H4 (cell line): Measurements from ENCODE around the gene CDK11B. TPM values are rescaled to one million over a fixed set of nuclear protein-coding genes. Genes with fewer than 3 reads are reported as not detected.
A peak's percentile ranks its signal among the peaks of the same experiment; 100 is the strongest.
"Not testable (repeated sequence)": the region's sequence is repeated elsewhere in the genome, so short reads cannot be mapped to it uniquely, and the experiment has no call there.

Source experiments
- DNase-seq: peaks from one replicate; pipeline ENCODE4 v3.0.0-alpha.2; 2015; ENCODE audit warnings: low spot score
- total RNA-seq: library from RNA; depleted of rRNA; stranded (reverse); fragments of >200 nt; shearing (Covaris generic); gene quantifications from 2 replicates; pipeline ENCODE4 v1.2.3, GENCODE V29; 2014

The CDK11B gene
- total RNA-seq, 1 experiment from 2014 or later = 10.4 TPM

GRCh38 chr1:1662392-1662791, 3.6 kb upstream of the CDK11B start:
- DNase-seq = not testable (repeated sequence)

GRCh38 chr1:1648265-1648664, 10.5 kb downstream of the CDK11B start:
- DNase-seq = not testable (repeated sequence)

GRCh38 chr1:1647567-1648241, 11.1 kb downstream of the CDK11B start:
- DNase-seq = not testable (repeated sequence)

GRCh38 chr1:1646326-1646725, 12.5 kb downstream of the CDK11B start:
- DNase-seq = not testable (repeated sequence)

GRCh38 chr1:1640711-1641461, 17.9 kb downstream of the CDK11B start:
- not testable (repeated sequence) for DNase-seq

GRCh38 chr1:1640081-1640480, 18.7 kb downstream of the CDK11B start:
- DNase-seq = not testable (repeated sequence)

GRCh38 chr1:1639368-1639767, 19.4 kb downstream of the CDK11B start:
- not testable (repeated sequence) for DNase-seq

- DNase-seq = not testable (repeated sequence)
These were observed 20.3 kb downstream of the CDK11B start for GRCh38 chr1:1638528-1638927.

- not testable (repeated sequence) for DNase-seq
These were observed 21.3 kb downstream of the CDK11B start for GRCh38 chr1:1637479-1637875.

GRCh38 chr1:1636621-1637478, 22.0 kb downstream of the CDK11B start:
- not testable (repeated sequence) for DNase-seq

GRCh38 chr1:1634613-1635012, 24.2 kb downstream of the CDK11B start:
- not testable (repeated sequence) for DNase-seq

GRCh38 chr1:1633409-1633808, 25.4 kb downstream of the CDK11B start:
- not testable (repeated sequence) for DNase-seq

- DNase-seq = peak; percentile 2
These were observed 26.9 kb downstream of the CDK11B start, which contains the start of gene MMP23B for GRCh38 chr1:1631782-1632420. MMP23B (plus strand) TSS chr1:1632173; CDS start chr1:1632219, 46 bp downstream.

GRCh38 chr1:1630965-1631781, 27.6 kb downstream of the CDK11B start:
- DNase-seq = no peak

GRCh38 chr1:1630191-1630964, 28.4 kb downstream of the CDK11B start:
- DNase-seq = no peak

GRCh38 chr1:1629430-1630190, 29.2 kb downstream of the CDK11B start:
- DNase-seq = no peak

GRCh38 chr1:1628754-1629429, 29.9 kb downstream of the CDK11B start:
- DNase-seq = no peak
